OCI-LY1 (cell line): Measurements from ENCODE around the gene TMEM190.
"Not testable (repeated sequence)": the region's sequence is repeated elsewhere in the genome, so short reads cannot be mapped to it uniquely, and the experiment has no call there.

Experiments
- H2AFZ ChIP-seq: fragments of 200-600 bp; sonication (generic), shearing (Covaris generic); 2 replicates; pipeline ENCODE4 v1.6.0; 2014; ENCODE audit warnings: antibody characterized with exemption, mild to moderate bottlenecking, low read length
- H3F3A ChIP-seq: fragments of 200-600 bp; sonication (generic), shearing (Covaris generic); 2 replicates; pipeline ENCODE4 v1.6.0; 2014; ENCODE audit warnings: mild to moderate bottlenecking, antibody characterized with exemption, low read length, moderate library complexity; ENCODE audit not compliant: insufficient read depth
- H3K27ac ChIP-seq: fragments of 200-600 bp; sonication (generic); 2 replicates; pipeline ENCODE4 v1.5.1; 2014; ENCODE audit warnings: low read length, mixed run types, mild to moderate bottlenecking, low read depth; ENCODE audit not compliant: poor library complexity, severe bottlenecking
- H3K27me3 ChIP-seq: fragments of 200-600 bp; sonication (generic); 2 replicates; pipeline ENCODE4 v1.6.0; 2014; ENCODE audit warnings: antibody characterized with exemption, mild to moderate bottlenecking, low read length, moderate library complexity; ENCODE audit not compliant: insufficient read depth
- H3K36me3 ChIP-seq: fragments of 200-600 bp; sonication (generic); 2 replicates; pipeline ENCODE4 v1.6.1; 2014; ENCODE audit warnings: mild to moderate bottlenecking, antibody characterized with exemption, low read length, moderate library complexity, mixed read lengths; ENCODE audit not compliant: insufficient read depth
- H3K4me1 ChIP-seq: fragments of 200-600 bp; sonication (generic); 2 replicates; pipeline ENCODE4 v1.5.1; 2014; ENCODE audit warnings: mild to moderate bottlenecking, low read length, moderate library complexity; ENCODE audit not compliant: insufficient read depth, severe bottlenecking
- H3K4me2 ChIP-seq: fragments of 200-600 bp; sonication (generic), shearing (Covaris generic); 2 replicates; pipeline ENCODE4 v1.6.1; 2014; ENCODE audit warnings: low read length
- H3K4me3 ChIP-seq: fragments of 200-600 bp; sonication (generic); 2 replicates; pipeline ENCODE4 v1.5.1; 2014; ENCODE audit warnings: low read length, low read depth, mild to moderate bottlenecking, mixed read lengths; ENCODE audit not compliant: poor library complexity, severe bottlenecking
- H3K79me2 ChIP-seq: fragments of 200-600 bp; shearing (Covaris generic); 2 replicates; pipeline ENCODE4 v1.6.1; 2016; ENCODE audit warnings: mixed run types, low read length, mixed read lengths; ENCODE audit not compliant: insufficient read depth
- H3K9ac ChIP-seq: fragments of 200-600 bp; sonication (generic), shearing (Covaris generic); 2 replicates; pipeline ENCODE4 v1.6.1; 2014; ENCODE audit warnings: mild to moderate bottlenecking, low read length, mixed read lengths
- H3K9me2 ChIP-seq: fragments of 200-600 bp; sonication (generic), shearing (Covaris generic); 2 replicates; pipeline ENCODE4 v1.6.1; 2014; ENCODE audit warnings: low read depth, mild to moderate bottlenecking, low read length, mixed read lengths
- H3K9me3 ChIP-seq: fragments of 200-600 bp; shearing (Covaris generic); 2 replicates; pipeline ENCODE4 v1.6.1; 2014; ENCODE audit warnings: low read length, mixed read lengths
- H4K20me1 ChIP-seq: fragments of 200-600 bp; sonication (generic), shearing (Covaris generic); 2 replicates; pipeline ENCODE4 v1.6.0; 2016; ENCODE audit warnings: mild to moderate bottlenecking, low read length; ENCODE audit not compliant: insufficient read depth
- CTCF ChIP-seq: fragments of 200-600 bp; sonication (generic), shearing (Covaris generic); IDR thresholded peaks from 2 replicates; pipeline ENCODE4 v1.5.1; 2017; ENCODE audit warnings: mild to moderate bottlenecking, antibody characterized with exemption, low read length, moderate library complexity, mixed read lengths
- EZH2 ChIP-seq: fragments of 200-600 bp; sonication (generic), shearing (Covaris generic); IDR thresholded peaks from 2 replicates; pipeline ENCODE4 v1.8.0; 2017; ENCODE audit warnings: borderline replicate concordance, mixed run types, mild to moderate bottlenecking, antibody characterized with exemption, low read length, moderate library complexity, mixed read lengths

Gene TMEM190

GRCh38 chr19:55408533-55408872 lies 31.9 kb downstream of the TMEM190 start:
- peaks cover 38% of the 10 kb centered on the region for H3K36me3 ChIP-seq
- peaks cover 19% of the 10 kb centered on the region for H3K79me2 ChIP-seq
- H3K9me3 ChIP-seq: no peaks in the 10 kb centered on the region
- H3K27me3 ChIP-seq: no peaks in the 10 kb centered on the region
- no peaks in the 10 kb centered on the region for H3K9me2 ChIP-seq
- no peak for TF ChIP-seq CTCF
- no peak for TF ChIP-seq EZH2
- H3K27ac ChIP-seq: peak overlapping the region; percentile 96
- H3F3A ChIP-seq: no peaks in the 10 kb centered on the region
- H3K9ac ChIP-seq: peak overlapping the region; percentile 51; the same call in 1 of the 2 replicates
- H3K4me1 ChIP-seq: peaks cover 26% of the 10 kb centered on the region
- H4K20me1 ChIP-seq: no peaks in the 10 kb centered on the region
- peak overlapping the region; percentile 42 for H3K4me3 ChIP-seq
- H2AFZ ChIP-seq: no peak overlapping the region
- peak overlapping the region; percentile 68 for H3K4me2 ChIP-seq

- H4K20me1 ChIP-seq, H3K9me2 ChIP-seq, H2AFZ ChIP-seq, H3K9ac ChIP-seq, H3F3A ChIP-seq, H3K27ac ChIP-seq, H3K9me3 ChIP-seq, H3K4me3 ChIP-seq, H3K4me2 ChIP-seq, H3K27me3 ChIP-seq: not testable (repeated sequence)
- H3K4me1 ChIP-seq: peaks cover 26% of the 10 kb centered on the region
- H3K36me3 ChIP-seq: peaks cover 33% of the 10 kb centered on the region
- peaks cover 19% of the 10 kb centered on the region for H3K79me2 ChIP-seq
These were observed 32.6 kb downstream of the TMEM190 start for GRCh38 chr19:55409179-55409578.

- Histone ChIP-seq H3K9me3 (no peaks in the 10 kb centered on the region), H3K9ac (no peak overlapping the region), H4K20me1 (no peaks in the 10 kb centered on the region), H3K27me3 (no peaks in the 10 kb centered on the region), H3K27ac (no peak overlapping the region), H3K4me1 (peaks cover 23% of the 10 kb centered on the region), H3F3A (no peaks in the 10 kb centered on the region), H2AFZ (no peak overlapping the region), H3K9me2 (no peaks in the 10 kb centered on the region), H3K4me3 (no peak overlapping the region), H3K79me2 (peaks cover 19% of the 10 kb centered on the region), H3K36me3 (peaks cover 26% of the 10 kb centered on the region), H3K4me2 (no peak overlapping the region)
- TF ChIP-seq EZH2 (no peak), CTCF (no peak)
These were observed 33.5 kb downstream of the TMEM190 start for GRCh38 chr19:55410168-55410567.

GRCh38 chr19:55418185-55418584 lies 41.6 kb downstream of the TMEM190 start:
- no peaks in the 10 kb centered on the region for H3F3A ChIP-seq
- no peak overlapping the region for H3K9ac ChIP-seq
- TF ChIP-seq CTCF (peak; percentile 95), EZH2 (no peak)
- no peaks in the 10 kb centered on the region for H4K20me1 ChIP-seq
- H3K4me2 ChIP-seq: no peak overlapping the region
- no peaks in the 10 kb centered on the region; the same call in 1 of the 2 replicates for H3K36me3 ChIP-seq
- H3K79me2 ChIP-seq: no peaks in the 10 kb centered on the region
- H3K27me3 ChIP-seq: peaks cover 13% of the 10 kb centered on the region; the same call in 1 of the 2 replicates
- H3K9me2 ChIP-seq: no peaks in the 10 kb centered on the region
- no peak overlapping the region for H3K27ac ChIP-seq
- H3K4me3 ChIP-seq: no peak overlapping the region
- peaks cover 3% of the 10 kb centered on the region; the same call in 1 of the 2 replicates for H3K9me3 ChIP-seq
- H3K4me1 ChIP-seq: no peaks in the 10 kb centered on the region
- H2AFZ ChIP-seq: no peak overlapping the region
